Activated CD8-positive, alpha-beta memory T cell treated with anti-CD3 and anti-CD28 coated beads for 1 hour (primary cell): ENCODE measurements around the gene PRSS12.

Experiments used
- DNase-seq, 2 donors: peaks; one replicate each; pipeline ENCODE4 v3.0.0-alpha.2; 2020; ENCODE audit warnings: low read depth in 1 of 2; ENCODE audit errors: extremely low read depth in 1 of 2

PRSS12 gene

DNA sequence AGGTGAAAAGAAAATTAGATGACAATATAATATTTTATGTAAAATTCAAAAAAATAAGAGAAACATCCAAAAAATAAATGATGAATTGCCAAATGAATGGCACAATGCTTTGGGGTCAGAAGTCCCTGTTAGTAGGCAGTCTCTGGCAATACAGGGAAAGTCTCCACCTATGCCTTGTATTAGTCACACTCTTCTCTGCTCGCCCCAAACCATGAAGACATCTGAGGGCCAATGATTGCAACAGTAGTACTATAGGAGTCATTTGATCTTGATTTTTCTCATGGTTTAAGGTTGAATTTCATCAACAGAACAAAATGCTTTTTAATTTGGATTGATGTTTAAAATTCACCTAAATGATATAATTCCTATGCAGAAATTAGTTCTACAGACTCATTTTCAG lies 3.9 kb upstream of the PRSS12 start:
- DNase-seq: no peak

DNA sequence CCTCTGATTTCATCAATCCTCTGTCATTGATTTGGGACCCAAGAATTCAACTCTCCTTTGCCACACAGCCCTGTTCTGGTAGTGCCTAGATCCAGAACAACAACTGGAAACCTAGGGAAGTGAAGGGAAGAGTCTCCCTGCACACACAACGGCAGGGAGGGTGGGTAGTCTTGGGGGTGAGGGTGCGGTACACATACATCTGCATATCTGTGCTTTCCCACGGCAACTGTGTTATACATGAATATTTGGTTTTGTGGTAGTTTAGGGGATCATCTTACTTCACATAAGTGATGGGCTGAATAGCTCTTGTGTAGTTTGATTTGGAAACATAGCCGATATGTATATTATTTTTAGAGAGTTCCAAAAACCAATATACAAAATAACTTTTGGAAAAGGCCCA lies 3.3 kb upstream of the PRSS12 start:
- no peak for DNase-seq

DNA sequence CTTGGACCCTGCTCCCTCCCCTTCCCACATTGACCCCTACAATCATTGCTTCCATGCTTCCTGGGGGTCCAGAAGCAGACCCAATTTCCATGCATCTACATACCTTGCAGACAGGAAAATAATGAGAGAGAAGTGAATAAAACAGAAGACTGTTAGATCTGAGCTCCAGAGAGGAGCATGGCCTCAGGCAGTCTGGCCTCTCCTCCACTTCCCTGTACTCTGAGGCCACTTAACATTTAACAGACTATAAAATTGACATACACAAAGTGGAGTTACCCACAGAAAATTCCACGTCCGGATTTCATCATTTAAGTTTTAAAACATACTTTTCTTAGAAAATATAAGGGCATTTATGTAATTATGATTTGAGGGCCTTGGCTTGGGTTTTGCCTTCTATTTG lies 2.1 kb upstream of the PRSS12 start:
- no peak for DNase-seq

DNA sequence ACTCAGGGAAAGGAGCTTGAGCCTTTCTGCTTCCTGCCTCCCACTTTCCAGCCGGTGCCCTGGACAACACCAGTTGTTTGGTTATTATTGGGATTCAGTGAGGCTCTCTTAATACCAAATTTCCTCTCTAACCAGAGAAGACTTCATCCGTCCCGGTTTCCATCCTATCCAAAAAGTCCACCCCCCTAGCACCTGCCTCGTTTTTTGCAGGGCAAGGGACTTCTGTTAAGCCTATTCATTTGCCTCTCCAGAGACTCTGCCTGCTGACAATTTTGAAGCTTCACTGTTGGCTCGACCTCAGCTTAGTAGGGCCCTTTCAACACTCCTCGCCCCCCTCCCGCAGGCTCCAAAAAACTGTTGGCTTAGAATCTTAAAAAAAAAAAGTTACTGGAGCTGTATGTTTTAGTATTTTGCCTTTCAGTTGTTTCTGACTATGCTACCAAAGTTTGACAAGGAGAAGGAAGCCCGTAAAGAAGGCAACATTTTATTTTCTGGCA lies 779 bp upstream of the PRSS12 start:
- DNase-seq: no peak

DNA sequence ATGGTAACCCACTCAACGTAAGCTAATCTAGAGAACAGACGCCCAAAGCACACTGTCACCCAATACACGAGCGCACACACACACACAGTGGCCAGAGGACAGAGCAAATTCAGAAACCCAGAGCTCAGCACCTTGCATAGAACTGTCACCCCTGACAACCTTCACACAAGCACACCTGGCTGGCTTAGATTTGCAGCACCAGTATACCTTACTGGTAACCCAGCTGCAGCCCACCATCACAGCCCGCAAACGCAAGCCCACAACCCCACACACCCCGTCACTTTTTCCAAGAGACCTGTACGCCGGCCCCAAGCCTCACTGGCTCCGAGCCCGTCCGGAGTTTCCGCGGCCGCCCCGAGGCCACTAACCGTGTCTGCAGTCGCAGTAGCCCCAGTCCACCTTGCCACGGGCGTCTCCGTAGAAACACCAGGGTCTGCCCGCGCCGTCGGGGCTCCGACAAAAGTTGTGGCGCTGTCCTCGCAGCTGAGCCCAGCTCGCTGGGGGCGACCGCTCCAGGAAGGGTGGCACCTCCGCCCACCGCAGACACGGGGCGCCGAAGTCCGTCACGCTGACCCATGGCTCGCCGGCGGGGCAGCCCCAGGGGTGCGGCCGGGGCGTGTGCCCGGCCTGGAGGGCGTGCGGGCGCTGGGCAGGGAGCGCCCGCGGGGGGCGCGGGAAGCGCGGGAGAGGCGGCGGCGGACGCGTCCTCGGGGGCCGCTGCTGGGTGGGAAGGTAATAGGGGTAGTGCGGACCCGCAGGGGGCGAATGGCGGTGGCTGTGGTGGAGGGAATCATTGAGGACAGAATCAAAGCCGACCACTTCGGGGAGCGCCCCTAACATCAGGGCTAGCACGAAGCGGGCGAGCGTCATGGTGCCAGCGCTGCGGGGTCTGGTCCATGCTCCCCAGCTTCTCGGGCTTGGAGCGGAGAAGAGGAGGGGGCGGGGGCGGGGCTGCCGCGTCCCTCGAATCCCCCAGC lies 664 bp downstream of the PRSS12 start:
- no peak for DNase-seq

DNA sequence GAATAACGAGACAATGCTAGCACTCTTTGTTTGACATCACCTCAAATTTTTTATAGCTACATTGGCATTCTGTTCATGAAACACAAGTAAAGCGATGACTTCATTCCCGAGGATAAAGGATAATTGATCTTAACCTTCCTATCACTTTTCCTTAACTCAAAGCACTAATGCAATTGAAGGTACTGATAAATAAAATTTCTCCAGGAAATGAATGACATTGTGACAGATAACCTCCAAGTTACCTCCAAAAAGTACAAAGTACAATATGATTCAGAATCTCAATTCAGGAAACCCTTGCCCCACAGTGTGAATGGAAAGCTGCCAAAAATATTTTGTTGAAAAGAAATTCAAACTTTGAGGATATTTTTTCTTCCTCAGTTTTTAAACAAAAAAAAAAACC lies 1.8 kb downstream of the PRSS12 start:
- no peak for DNase-seq

DNA sequence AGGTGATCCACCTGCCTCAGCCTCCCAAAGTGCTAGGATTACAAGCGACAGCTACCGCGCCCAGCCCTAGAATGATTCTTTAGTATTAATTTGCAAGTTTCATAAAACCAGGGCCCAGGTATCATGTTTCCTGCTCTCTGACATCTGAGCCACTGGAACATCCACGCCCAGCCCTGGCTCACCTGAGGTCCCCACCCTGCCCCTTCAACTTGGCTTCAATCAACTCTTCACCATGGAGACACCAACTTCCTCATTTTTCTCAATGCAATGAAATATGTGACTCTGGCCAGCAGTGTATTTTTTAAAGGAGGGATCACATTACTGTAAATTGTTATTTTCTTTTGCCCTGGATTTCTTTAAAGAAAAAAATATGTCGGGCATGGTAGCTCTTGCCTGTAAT lies 3.9 kb downstream of the PRSS12 start:
- DNase-seq: no peak

DNA sequence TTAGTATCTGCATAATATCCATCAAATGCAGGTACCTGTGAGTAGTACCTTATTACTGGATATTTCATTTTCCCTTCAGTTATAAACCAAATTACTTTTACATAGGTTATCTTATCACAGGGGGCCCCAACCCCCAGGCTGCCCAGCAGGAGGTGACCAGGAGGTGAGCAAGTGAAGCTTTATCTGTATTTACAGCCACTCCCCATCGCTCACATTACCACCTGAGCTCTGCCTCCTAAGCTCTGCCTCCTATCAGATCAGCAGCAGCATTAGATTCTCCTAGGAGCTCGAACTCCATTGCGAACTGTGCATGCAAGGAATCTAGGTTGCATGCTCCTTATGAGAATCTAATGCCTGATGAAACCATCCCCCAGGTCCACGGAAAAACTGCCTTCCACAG lies 6.3 kb downstream of the PRSS12 start:
- DNase-seq: no peak

DNA sequence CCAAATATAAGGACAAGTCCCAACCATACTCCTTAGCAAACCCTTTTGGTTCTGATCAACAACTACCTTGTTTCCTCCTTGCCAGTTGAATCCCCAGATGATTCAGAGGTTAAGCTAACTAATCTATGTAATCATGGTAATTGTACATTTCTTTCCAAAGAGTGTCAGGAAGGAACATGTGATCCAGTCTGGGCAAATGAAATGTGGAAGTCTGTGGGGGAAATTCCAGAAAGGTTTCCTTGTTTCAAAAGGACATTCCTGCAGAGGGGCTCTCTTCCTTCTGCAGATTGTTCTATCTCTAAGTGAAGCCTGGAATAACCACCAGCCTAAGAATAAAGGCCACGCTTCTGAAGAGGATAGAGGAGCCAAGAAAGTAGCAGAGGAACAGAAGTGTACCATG lies 7.0 kb downstream of the PRSS12 start:
- no peak for DNase-seq

DNA sequence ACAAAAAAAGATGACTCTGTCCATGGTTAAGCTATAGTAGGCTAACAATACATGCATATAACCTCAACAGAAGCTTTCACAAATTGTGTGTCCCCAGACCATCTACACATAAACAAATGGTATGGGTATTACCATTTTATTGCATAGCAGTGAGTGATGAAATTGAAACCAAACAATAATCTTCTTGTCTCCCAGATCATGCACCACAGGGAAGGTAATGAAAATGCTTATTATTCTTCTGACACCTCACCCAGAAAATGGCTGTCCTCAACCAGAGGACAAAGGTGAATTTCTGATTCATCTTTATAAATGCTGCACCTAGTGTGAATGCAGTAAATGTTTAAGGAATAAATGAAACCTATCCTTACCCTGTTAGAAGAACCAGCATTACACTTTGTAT lies 8.0 kb downstream of the PRSS12 start:
- no peak for DNase-seq

DNA sequence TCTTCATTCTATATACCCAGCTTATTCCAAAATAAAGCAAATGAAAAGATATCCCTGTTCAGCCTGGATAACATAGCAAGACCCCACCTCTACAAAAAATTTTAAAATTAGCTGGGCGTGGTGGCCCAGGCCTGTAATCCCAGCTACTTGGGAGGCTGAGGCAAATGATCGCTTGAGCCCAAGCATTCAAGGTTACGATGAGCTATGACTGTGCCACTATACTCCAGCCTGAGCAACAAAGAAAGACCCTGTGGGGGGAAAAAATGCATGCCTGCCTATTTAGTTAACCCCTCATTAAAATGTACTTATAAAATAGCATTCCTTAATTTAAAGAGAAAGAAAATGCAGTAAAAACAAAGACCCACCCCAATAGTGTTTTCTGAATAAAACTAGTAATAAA lies 9.3 kb downstream of the PRSS12 start:
- no peak for DNase-seq

DNA sequence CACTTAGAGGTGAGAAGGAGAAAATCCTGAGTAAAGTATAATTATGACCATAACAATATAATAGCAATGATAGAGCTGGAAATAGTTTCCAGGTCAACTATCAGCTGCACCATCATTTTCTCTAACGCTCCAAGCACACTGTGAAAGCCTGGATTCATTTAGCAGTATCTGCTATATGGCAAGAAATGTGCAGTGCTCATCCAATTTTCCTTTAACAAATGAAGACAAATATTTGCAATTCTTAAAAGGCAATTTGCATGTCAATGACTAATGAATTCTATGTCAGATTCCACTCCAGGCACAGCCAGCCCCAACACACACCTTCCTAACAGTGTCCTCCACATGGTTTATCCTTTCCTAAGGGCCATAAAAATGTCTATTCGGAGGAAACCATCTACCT lies 12.7 kb downstream of the PRSS12 start:
- no peak for DNase-seq

DNA sequence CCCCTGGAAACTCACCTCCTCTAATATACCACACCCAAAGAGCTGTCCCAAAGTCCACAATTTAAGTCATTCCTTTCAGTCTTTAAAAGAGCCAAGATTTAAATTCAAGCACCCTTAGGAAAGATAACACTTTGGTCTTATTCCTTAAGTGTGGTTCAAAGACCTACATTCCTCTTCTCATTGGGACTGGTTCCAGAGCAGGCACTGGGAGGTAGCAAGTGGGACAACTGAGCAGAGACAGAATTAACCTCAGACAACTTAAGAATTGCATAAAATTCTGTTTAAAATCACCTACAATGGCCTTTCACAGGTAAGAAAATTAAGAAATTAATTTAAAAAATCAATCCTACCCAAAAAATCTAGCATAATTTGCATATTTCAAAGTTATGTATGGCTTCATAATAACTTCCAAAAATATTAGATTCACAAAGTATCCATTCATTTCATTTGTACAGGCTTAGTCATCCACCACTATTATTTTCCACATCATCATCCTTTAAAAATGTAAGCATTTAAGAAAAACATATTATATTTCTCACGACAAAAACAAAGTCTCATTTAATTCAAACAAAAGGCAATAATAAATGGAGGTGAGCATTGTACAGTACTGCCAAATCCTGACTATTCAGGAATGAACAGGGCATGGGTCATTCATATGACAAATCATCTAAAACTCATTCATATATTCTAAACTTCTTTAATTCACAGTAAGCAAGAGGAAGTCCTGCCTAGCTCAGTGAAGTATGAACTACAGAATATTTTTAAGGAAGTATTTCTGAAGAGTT lies 13.6 kb downstream of the PRSS12 start:
- DNase-seq: no peak

DNA sequence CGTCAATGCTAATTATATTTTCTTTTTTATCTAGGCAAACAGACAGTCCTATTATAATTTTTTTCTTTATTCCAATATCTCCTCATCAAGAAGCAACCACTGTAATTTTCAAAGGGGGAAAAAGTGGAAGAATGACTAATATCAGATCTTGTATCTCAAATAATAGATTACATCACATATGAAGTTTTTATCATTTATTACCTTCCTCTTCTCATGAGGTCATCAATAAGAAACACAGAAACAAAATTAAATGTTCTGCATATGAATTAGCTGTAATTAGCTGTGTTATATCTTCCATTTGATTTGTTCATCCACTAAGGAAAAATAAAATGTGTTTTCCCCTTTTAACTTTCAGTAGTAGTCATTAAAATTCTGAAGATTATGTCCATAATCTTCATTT lies 14.3 kb downstream of the PRSS12 start:
- DNase-seq: no peak

DNA sequence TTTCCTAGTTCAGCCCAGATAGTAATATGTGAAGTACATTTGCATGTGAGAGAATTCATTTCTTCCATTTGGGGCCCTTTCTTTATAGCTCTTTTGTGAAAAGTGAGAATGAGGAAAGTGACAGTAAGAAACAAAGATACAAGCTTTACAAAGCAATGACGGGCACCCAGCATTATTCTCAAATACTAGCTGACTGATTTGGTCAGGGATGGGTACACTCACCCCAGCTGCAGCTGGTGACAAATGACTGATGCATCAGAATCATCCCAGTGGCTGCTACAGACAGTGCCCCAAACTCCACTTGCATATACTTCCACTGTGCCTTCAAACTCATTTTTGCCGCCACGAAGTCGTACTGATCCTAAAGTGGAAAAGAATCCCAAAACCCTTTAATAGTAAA lies 14.8 kb downstream of the PRSS12 start:
- no peak for DNase-seq

DNA sequence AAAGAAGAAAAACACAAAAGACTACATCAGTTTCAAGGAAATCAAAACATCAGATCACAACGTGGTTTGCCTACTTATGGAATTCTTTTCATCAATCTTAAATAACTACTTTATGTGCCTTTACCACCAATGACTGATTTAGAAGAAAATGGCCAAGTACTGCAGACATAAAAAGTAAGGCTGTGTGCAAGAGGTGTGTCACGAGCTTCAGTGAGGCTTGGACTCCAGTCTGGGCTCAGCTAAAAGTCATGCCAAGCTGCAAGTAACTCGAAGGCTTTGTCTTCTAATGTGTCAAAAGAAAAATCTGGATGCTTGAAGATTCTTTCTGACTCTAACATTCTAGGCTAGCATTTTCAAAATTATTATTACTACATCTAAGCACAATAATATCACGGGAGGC lies 17.0 kb downstream of the PRSS12 start:
- DNase-seq: no peak

DNA sequence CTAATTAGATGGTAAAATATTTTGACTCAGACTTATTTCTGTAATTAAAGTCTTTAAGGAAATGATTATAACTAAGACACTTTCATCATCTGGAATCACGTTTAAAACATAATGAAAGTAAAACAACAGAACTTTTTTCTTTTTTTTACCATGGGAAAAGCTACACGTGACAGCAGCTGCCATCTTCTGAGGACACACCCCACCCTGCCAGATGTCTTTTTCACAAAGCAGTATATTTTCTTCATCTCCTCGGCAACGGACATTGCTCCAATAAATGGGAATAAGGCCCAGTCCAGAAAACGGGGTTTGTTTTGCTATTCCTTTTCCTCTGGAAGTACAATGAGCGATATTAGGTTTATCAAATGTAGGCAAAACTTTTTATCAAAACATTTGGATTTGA lies 17.5 kb downstream of the PRSS12 start:
- DNase-seq: no peak

DNA sequence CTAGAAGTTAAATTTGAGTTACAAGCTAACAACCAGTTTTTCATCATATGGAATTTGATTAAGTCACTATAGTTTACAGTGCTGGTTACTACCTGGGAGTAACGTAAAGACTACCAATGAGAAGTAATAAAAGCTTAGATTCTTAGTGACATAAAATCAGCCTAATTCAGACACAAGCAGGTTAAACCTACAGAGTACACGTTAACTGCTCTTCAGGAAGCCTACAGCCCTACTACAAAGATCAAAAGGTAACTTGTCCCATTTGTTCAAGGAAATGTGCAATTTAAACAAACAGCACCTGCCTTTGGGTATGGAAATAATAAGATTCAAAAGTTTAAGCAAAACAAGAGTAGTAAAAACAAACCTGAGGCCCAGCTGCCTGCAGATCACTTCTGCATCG lies 21.5 kb downstream of the PRSS12 start:
- DNase-seq: no peak

DNA sequence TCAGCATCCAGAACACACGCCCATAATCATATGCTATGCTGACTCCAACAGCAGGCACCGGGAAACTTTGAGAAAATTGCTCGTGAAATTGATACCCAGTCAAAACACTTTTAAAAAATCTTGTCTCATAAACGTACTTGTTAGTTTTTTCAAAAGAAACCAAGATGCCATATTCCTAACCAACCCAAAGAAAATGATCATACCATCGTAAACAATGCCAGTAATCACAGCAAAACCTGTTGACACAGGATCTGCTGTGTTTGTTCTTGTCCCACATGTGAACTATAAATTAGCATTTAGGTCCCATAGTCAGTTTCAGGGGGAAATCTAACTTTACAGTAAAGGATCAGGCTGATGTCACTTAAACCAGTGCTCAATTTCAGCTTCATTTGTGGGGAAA lies 23.0 kb downstream of the PRSS12 start:
- no peak for DNase-seq

DNA sequence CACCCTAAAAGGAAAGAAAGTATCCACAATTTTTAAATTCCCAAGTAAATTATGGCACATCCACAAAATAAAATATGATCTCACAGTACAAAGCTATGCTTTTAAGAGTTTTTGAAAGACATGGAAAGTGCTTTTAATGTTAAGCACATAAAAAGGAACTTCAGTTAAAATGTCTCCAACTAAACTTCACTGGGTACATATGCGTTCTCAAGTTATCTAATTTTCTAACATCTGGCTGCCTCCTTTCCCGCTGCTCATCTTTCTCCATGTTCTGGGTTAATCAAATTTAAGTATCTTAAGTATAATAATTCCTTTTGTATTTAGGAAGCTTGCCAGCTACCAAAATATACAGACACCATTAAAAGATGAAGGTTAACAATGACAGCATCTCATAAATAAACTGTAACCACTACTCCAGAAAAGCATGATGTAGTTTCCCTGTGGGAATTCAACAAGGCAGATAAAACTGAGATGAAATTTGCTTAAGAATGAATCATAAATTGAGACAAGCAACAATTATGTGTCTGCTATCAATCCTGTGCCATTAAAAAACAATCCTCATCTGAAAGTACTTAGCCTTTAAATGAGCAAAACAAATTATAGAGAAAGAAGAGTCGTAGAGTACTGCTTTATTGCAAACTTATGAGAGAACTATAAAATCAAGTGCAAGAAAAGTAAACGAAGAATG lies 25.1 kb downstream of the PRSS12 start:
- no peak for DNase-seq

DNA sequence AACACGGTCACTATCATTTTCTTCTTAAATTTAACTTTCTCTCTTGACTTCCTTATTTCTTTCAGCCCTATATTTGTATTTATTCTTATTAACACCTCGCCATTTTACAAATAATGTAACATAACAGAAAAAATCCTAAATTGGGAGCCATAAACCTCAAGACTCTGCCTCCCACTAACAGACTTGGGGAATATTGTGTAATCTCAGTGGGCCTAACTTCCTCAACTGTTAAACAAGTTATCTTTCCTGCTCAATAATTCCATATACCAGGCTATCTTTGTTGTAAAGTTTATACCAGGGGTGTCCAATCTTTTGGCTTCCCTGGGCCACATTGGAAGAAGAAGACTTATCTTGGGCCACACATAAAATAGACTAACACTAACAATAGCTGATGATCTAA lies 26.2 kb downstream of the PRSS12 start:
- no peak for DNase-seq
